Mucosa of descending colon (tissue), 3 donors: Measurements from ENCODE around the gene FAM53B. TPM values are rescaled to one million over a fixed set of nuclear protein-coding genes. Genes with fewer than 3 reads are reported as not detected.

ENCODE experiments used
- ATAC-seq: fragments of 200-7000 bp; cut with Tn5 transposase; one replicate; pipeline ENCODE4 v1.9.1; 2020; ENCODE audit warnings: mild to moderate bottlenecking, moderate library complexity
- DNase-seq, 3 donors: peaks; one replicate each; pipeline ENCODE4 v3.0.0-alpha.2; 2020
- H3K36me3 ChIP-seq: fragments of 200-600 bp; one replicate; pipeline ENCODE4 v1.8.0; 2021; ENCODE audit warnings: low read depth, mild to moderate bottlenecking
- H3K4me1 ChIP-seq: fragments of 200-600 bp; one replicate; pipeline ENCODE4 v1.8.0; 2021; ENCODE audit warnings: low read depth, mild to moderate bottlenecking
- H3K4me3 ChIP-seq: fragments of 200-600 bp; one replicate; pipeline ENCODE4 v1.8.0; 2021; ENCODE audit warnings: mild to moderate bottlenecking
- H3K9me3 ChIP-seq: fragments of 200-600 bp; one replicate; pipeline ENCODE4 v1.8.0; 2021; ENCODE audit warnings: mild to moderate bottlenecking
- intact Hi-C, 2 donors: fragments of 100-400 bp; cut with DNase I in 1 of 2; cut with micrococcal nuclease in 1 of 2; formaldehyde crosslinking; loops; one replicate each; pipeline versions ENCODE4 v1.11.0 to v1.11.1; 2022; cut with DNase I, micrococcal nuclease
- total RNA-seq, 3 donors: library from RNA; stranded (reverse); fragmentation: NEBNext Ultra II Directional in 2 of 3; extraction: Animal tissue kit (Norgen Biotek cat#: 25700) in 2 of 3; gene quantifications; one replicate each; pipeline versions ENCODE4 v1.2.1 to v1.2.4, GENCODE V29; 2021 to 2023
- TF ChIP-seq, protein P1 (sequence below): fragments of 200-600 bp; IDR thresholded peaks from one replicate; pipeline ENCODE4 v1.8.0; 2022; ENCODE audit warnings: antibody characterized with exemption, mild to moderate bottlenecking
- donor health status: DM: no; HTN: no; CAD: no; lungs with moderate emphysema.
- donor health status: DM: no; HTN: no; CAD: no.
- donor health status: DM: no; HTN: yes; CAD: no.

The FAM53B gene
- total RNA-seq, 3 donors from 2014 or later = 37.2 to 48.0 (median 44.2) TPM

DNA sequence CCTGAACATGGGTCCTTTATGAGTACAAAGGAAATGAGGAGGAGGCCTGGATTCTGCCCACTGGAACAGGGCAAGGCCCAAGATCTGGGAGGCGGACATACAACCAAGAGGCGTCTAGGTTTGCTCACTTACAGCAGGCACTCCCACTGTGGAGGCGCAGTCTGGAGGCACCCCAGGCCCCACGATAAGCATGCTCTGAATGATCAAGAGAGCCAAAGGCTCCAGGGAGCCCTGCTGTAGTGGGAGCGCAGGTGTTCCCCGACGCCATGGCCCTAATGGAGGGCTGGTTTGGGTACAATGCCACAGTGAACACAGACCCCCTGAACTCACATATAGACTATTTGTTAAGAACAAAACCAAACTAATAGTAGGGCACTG lies 88.1 kb downstream of the FAM53B start:
- no peaks in the 10 kb centered on the region for H3K9me3 ChIP-seq
- ATAC-seq (no peak), DNase-seq (peak in 1 of 3 donors; percentile 41)
- H3K4me3 ChIP-seq = no peak overlapping the region
- H3K4me1 ChIP-seq = peaks cover 3% of the 10 kb centered on the region
- no peaks in the 10 kb centered on the region for H3K36me3 ChIP-seq
- TF ChIP-seq, protein P1, sequence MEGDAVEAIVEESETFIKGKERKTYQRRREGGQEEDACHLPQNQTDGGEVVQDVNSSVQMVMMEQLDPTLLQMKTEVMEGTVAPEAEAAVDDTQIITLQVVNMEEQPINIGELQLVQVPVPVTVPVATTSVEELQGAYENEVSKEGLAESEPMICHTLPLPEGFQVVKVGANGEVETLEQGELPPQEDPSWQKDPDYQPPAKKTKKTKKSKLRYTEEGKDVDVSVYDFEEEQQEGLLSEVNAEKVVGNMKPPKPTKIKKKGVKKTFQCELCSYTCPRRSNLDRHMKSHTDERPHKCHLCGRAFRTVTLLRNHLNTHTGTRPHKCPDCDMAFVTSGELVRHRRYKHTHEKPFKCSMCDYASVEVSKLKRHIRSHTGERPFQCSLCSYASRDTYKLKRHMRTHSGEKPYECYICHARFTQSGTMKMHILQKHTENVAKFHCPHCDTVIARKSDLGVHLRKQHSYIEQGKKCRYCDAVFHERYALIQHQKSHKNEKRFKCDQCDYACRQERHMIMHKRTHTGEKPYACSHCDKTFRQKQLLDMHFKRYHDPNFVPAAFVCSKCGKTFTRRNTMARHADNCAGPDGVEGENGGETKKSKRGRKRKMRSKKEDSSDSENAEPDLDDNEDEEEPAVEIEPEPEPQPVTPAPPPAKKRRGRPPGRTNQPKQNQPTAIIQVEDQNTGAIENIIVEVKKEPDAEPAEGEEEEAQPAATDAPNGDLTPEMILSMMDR = no peak
- intact Hi-C loops = no loop called here

- intact Hi-C loops = no loop called here
Measured at GRCh38 chr10:124655191-124656112, 88.7 kb downstream of the FAM53B start.

GRCh38 chr10:124654686-124655085 lies 89.5 kb downstream of the FAM53B start:
- peak in 1 of 3 donors; percentile 45 for DNase-seq
- no peak overlapping the region for H3K4me3 ChIP-seq
- H3K36me3 ChIP-seq = no peaks in the 10 kb centered on the region
- no peak for ATAC-seq
- H3K9me3 ChIP-seq = no peaks in the 10 kb centered on the region
- TF ChIP-seq, protein P1 = no peak
- peaks cover 6% of the 10 kb centered on the region for H3K4me1 ChIP-seq
- intact Hi-C loops = no loop called here

More at GRCh38 chr10:124655191-124656112, 88.7 kb downstream of the FAM53B start:
- TF ChIP-seq, protein P1 = no peak
- H3K9me3 ChIP-seq = no peaks in the 10 kb centered on the region
- H3K4me1 ChIP-seq = peaks cover 6% of the 10 kb centered on the region
- ATAC-seq (no peak), DNase-seq (peak in 1 of 3 donors; percentile 45)
- no peaks in the 10 kb centered on the region for H3K36me3 ChIP-seq
- H3K4me3 ChIP-seq = no peak overlapping the region

GRCh38 chr10:124653811-124654651 lies 90.1 kb downstream of the FAM53B start:
- H3K4me3 ChIP-seq = no peak overlapping the region
- no peak for ATAC-seq
- peaks cover 12% of the 10 kb centered on the region for H3K4me1 ChIP-seq
- TF ChIP-seq, protein P1 = no peak
- H3K36me3 ChIP-seq = no peaks in the 10 kb centered on the region
- no peaks in the 10 kb centered on the region for H3K9me3 ChIP-seq
- intact Hi-C loops = no loop called here
- DNase-seq = peak in 1 of 3 donors; percentile 49

GRCh38 chr10:124653311-124653710 lies 90.9 kb downstream of the FAM53B start:
- intact Hi-C loops = no loop called here
- Histone ChIP-seq H3K36me3 (no peaks in the 10 kb centered on the region), H3K4me3 (no peak overlapping the region), H3K9me3 (no peaks in the 10 kb centered on the region), H3K4me1 (peaks cover 15% of the 10 kb centered on the region)
- ATAC-seq = no peak
- peak in 1 of 3 donors; percentile 48 for DNase-seq
- TF ChIP-seq, protein P1 = no peak
